SKM-1 treated with dmso at 0.1 percent for 144 hours (cell line): Measurements from ENCODE around the gene ITPR2.
"Not testable (repeated sequence)": the region's sequence is repeated elsewhere in the genome, so short reads cannot be mapped to it uniquely, and the experiment has no call there.

Source experiments
- DNase-seq: peaks from one replicate; lab custom pipeline; 2025; ENCODE audit not compliant: unreplicated experiment; lab: John Stamatoyannopoulos, UW

The ITPR2 gene

DNA sequence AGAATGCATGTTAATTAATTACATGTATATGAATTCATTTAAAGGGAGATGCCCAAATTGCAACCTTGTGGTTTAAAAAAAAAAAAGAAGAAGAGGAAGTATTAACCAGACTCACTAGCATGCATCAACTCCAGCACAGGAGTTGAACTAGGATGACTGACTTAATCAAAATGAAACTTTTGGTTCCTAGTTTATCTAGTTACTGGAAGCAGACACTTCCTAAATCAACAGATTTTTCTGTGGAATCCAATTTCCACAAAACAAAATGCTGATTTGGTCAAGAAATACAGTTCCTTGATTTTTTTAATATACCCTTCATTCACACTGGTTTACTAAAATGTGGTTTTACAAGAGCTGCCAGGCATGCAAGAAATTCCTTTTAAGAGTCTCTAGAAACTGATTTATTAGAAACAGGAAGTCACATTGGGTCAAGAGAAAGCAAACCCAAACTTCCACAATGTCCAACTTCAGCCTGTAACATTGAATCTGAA, 41.6 kb downstream of the ITPR2 start:
- DNase-seq = peak; percentile 53

DNA sequence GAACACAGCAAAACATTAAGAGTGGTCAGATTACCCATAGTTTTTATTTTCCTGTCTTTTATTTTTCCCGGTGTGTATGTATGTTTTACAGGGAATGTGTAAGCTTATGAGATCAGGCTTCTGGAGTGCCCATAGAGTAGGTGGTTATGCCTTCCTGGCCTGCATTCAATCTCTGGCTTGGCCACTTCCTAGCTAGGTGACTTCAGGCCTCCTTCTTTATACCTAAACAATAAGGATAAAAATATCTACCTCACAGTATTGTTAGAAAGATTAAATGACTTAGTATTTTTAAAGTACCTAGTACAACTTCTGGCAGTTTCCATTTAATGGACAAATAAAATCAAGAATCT, 42.4 kb downstream of the ITPR2 start:
- DNase-seq = no peak

DNA sequence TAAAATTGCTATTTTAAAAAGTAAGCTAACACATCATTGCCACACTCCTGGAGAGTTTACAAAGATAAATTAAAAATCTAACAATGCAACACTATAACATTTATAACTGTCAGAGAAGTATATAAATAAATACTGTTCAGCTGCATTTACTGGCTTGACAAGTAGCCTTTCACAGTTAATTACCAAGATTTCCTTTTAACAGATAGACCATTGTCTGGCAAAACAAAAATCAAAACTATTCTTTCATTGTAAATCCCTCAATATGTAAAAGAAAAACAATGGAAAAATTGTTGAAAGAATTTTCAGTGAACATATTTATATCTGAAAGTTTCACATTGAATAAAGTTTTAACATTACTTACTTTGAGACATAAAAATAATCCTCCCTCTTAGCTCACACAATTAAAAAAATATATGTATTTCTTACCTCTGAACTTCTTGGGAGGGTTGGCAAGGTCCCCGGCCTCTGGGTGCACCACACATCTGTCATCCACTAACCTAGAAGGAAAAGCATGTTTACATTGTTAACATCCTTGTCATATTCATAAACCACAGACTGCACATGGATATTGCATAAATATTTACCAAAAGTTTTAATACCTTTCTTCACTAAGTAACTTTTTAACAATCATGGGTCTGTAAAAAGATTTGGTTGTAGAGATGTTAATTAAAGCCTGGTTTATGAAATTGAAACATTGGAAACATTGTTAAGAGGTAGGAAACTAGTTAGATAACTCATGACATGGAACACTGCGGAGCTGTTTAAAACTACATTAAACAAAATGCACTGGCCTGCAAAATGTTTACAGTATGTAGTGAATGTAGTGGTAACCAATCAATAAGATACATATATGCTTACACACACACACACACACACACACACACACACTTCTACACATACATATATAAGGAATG, 43.0 kb downstream of the ITPR2 start:
- no peak for DNase-seq

DNA sequence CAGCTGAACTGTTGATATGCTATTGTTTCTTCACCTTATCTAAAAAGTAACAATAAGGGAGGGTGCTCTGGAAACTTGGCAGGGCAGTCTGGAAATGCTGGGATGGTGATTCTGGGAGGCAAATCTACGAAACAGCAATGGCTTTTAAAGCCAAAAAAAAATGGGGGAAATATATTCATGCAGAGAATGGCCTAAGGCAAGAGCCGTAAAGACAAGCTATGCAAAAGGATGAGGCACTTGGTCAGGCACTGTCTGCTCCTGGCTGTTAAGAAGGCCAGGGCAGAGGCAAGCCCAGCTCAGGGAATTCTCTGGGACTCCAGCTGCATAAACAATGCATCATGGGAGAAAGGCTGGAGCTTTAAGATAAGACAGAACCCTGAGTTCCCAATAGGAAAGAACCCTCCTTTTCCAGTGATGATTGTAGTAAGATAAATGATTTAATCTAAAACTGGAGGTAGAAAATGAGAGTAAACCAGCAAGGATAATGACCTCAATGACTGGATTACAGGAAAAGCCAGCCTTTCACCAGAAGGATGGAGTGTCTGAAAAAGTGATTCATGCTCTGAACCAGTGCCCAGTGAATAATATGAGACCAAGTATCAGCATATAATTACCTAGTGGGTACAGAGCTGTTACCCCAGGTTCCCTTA, 46.0 kb downstream of the ITPR2 start:
- no peak for DNase-seq

DNA sequence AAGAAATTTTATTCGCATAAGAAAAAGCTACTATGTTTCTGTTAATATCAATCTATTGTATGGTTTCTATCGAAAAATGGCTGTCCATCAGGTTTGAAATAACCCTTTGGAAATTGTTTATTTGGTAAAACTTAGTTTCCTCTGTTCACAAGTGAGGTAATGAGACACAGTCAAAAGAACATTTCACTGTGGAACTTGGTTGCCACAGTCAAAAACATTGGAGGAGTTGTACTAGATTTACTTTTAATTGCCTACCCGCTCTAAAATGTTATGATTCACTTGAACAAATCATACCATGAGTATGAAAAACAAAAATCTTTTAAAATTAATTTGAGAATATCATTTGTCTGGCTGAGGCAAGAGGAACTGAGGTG, 46.5 kb downstream of the ITPR2 start:
- no peak for DNase-seq

DNA sequence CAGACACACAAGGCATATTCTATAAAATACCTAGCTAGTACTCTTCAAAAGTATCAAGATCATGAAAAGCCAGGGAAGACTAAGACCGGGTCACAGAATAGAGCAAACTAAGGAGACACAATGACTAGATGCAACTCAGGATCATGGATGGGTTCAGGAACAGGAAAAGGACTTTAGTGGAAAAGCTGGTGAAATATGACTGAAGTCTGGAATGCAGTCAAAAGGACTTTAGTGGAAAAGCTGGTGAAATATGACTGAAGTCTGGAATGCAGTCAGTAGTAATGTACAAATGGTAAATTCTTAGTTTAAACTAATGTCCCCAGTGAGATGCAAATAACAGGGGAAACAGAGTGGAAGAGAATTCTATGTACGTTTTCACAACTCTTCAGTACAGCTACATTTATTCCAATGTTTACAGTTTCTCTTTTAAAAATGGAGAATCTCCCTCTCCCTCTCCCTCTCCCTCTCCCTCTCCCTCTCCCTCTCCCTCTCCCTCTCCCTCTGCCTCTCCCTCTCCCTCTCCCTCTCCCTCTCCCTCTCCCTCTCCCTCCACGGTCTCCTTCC, 49.1 kb downstream of the ITPR2 start:
- not testable (repeated sequence) for DNase-seq

DNA sequence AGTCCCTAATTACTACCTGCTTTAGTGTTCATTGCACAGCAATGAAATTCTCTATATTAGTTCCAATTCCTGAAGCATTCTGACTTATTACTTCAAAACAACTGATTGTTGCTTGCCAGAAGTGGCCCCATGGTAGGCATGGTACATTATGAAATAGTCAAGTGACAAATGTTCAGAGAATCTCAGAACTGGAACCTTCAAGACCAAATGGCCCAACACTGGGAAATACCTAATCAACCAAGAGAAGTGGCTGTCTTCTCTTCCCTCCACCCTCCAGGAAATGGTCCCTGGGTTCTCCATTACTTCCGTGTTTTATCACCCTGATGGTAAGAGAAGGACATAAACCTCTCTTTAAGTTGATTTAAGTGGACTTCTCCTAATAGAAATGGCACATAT, 49.9 kb downstream of the ITPR2 start:
- no peak for DNase-seq

DNA sequence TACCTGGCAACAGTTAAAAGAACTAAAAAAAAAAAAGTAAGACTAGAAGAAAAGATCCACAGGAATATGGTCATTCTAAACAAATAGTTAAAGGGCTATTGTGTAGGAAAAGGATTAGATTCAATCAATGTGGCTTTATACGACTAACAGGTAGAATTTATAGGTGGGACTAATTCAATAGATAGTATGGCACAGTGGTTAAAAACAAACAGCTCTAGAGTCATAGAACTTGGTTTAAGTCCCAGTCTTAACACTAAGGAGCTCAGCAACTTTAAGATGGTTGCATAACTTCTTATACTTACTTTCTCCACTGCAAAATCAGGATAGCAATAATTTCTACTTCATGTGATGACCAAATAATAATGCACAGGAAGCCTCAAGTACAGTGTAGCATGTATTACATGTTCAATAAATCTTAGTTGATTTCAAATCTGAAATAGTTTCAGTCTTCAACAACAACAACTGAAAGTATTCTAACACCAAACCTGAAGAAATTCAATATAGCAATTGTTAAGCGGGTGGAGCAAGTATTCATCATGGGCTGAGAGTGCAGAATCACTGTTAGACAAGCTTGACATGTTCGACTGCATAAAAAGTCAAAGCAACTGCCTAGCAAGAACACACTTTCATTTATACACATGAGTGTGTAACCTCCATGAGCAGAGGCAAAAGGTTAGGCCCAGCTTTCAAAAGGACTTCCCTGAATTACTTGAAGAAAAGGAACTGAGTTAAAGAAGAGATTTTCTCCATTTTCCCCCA, 50.4 kb downstream of the ITPR2 start:
- DNase-seq = no peak

DNA sequence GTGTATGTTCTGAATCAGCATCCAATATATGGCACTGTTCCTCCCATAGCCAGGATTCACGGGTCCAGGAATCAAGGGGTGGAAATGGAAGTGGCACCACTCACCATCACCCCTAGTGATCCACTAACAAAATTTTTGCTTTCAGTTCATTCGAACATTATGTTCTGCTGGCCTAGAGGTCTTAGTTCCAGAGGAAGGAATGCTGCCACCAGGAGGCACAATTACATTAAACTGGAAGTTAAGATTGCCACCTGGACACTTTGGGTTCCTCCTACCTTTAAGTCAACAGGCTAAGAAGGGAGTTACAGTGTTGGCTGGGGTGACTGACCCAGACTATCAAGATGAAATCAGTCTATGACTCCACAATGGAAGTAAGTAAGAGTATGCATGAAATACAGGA, 52.3 kb downstream of the ITPR2 start:
- DNase-seq = not testable (repeated sequence)

DNA sequence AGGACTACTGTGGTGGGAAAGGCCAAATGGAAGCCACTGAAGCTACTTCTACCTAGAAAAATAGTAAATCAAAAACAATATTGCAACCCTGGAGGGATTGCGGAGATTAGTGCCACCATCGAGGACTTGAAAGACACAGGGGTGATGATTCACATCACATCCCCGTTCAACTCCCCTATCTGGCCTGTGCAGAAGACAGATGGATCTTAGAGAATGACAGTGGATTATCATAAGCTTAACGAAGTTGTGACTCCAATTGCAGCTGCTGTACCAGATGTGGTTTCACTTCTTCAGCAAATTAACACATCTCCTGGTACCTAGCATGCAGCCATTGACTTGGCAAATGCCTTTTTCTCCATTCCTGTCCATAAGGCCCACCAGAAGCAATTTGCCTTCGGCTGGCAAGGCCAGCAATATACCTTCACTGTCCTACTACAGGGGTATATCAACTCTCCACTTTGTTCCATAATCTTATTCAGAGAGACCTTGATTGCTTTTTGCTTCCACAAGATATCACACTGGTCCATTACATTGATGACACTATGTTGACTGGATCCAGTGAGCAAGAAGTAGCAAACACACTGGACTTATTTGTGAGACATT, 54.7 kb downstream of the ITPR2 start:
- not testable (repeated sequence) for DNase-seq

DNA sequence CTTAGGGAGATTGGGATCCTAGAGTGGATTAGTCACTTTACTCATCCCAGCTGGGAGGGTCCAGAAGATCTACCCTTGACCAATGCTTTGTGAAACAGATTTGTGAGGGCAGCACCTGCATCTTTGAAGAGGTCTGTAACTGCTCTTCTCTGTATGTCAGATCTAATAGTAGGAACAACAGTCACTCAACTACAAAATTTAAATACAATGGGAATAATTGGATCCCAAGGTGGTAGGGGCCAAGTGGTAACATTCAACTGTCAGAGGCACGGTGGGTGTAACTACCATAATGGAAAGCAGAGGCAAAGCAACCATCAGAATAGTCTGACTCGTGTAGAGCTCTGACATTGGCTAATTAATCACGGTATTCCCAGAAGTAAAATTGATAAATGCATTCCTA, 55.8 kb downstream of the ITPR2 start:
- no peak for DNase-seq

DNA sequence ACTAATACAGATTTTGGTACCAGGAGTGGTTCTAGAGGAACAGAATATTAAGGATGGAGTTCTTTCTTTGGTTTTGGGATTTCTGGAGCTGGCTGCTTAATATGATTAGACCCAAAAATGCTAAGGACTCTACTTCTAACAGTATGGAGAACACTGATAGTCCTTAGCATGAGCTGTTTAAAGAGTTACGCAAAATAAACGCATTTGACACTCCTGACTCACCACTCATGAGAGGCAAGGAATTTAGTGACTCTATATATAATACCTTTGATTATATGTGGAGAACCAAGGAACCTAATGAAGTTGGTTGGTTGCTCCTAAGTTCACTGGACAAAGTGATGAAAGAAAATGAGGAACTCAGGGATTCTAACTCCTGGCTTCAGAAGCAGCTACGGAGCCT, 57.0 kb downstream of the ITPR2 start:
- DNase-seq = not testable (repeated sequence)

DNA sequence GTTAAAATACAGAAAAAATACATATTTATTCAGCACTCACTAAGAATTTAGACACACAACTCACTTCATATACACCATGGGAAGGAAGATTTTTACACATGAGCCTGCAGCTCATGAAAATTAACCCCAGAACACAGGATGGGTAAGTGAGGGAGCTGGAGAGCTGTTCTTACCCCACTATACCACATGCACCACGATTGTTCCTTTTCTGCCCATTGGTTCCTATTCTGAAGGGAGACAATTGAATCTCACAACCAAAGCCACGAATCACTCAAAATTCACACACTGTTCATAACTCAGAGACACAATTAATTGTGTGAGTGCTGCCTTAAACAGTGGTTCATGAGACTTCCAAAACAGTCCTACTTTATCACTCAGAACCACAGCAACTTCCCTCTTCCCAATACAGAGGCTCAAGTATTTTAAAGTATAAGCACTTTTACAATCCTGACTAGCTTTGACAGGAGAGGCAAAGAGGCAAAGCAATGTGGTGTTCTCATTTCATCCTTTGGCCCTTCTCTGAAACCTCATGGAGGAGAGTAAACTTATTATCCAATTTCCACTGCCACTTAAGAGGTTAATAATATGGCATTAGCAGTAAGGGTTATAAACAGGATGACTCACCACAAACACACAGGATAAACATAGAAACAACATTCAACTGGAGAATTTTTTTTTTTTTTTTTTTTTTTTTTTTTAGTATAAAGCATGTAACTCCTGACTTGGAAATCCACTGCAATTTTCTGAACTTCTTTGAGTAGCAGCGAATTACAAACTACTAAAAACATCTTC, 59.5 kb downstream of the ITPR2 start:
- DNase-seq = no peak

DNA sequence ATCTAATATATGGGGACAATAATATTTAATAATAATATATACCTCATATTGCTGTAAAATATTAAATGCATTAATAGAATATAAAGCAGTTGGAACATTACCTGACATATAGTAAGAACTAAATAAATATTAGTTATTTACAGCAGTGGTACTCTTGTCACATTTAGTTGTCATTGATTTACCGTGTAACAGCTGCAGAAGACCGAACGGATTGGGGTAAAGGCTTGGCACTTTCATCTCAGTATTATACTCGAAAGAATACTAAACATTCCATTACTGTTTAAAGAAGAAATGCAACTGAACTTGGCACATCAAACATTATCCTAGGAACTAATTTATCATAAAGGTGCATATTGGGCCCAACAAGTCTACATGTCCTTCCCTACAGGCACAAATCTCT, 61.1 kb downstream of the ITPR2 start:
- no peak for DNase-seq

DNA sequence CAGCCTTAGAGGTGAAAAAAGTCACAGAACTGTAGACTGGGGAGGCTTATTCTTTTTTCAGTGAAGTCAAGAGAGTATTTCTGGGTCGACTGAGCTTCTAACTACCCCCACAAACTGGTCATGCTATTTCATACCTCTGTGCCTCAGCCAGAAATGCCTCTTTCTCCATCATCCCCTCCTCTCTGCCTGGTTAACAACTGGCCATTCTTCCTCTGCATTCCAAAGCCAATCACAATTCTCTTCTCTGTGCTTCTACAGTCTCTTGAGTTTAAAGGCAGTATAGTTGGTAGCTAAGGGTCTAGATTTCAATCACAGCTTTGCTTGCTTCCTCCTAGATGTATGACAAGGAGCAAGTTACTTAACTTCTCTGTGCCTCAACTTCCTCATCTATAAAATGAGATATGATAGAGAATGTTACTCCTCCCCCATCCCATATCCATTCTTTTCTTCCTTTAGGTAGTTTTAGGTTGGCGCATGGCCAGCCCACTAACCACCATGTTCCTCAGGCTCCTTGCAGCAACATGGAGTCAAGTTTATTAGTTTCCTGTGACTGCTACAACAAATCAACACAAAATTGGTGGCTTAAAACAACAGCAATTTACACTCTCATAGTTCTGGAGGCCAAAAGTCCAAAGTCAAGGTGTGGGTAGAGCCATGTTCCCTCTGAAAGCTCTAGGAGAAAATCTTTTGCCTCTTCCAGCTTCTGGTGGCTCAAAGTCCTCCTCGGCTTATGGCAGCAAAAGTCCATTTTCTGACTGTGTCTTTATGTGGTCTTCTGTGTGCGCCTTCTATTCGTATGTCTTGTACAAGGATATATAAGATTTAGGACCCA, 62.5 kb downstream of the ITPR2 start:
- no peak for DNase-seq

DNA sequence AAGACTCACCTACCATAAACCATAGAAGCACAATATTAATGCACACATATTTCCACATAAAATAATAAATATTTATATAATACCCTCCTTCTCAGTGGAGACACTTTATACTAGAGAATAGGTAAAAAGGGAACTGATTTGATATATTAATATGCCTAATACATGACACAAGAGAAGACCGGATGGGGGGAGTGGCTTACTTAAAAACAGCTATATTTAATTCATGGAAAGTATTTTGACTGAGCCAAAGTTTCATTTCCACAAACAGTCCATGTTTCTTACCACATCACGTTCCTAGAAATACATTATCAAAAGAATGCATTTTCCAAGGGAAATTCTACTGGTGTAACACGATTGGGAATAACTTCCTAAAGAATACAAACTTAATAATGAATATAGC, 63.4 kb downstream of the ITPR2 start:
- no peak for DNase-seq

DNA sequence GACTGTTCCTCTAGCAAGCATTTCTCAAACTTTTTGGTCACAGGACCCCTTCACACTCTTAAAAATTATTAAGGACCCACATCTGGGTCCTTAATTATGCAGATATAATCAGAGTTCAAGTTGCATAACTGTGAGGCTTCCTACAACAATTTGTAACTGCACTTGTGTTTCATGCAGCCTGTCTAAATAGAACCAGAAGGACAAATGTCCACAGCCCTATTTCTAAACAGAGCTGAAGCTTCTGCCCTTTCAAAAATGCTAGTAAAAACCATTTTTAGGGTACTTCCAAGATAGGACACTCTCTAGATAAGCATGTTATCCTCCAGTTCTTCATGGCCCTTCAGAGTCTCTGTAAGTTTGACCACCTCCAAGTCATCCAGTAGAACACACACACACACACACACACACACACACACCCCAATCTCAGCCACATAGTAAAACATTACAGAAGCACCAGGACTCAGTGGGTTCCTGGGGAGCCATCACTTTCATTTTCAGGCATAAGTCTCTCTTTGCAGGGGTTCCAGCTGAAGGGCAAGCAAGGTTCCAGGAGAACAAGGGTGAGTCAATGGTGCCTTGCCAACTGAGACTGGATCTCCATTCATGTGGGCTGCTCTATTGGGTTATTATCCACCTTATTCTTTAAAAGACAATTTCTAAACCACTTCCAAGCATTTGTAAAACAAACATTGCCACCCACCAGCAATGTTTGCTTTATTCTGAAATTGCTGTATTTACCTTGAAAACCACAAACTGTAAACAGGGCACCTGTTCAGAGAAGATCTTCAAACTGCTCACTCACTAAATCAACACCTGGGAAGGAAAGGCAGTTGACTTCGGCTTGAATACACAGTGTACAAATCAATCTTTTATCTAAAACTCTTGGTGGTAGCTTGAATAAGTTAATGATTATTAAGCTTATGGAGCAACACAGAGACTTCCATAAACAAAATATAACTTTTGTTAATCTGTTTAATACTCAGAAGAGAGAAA, 64.1 kb downstream of the ITPR2 start:
- DNase-seq = no peak

DNA sequence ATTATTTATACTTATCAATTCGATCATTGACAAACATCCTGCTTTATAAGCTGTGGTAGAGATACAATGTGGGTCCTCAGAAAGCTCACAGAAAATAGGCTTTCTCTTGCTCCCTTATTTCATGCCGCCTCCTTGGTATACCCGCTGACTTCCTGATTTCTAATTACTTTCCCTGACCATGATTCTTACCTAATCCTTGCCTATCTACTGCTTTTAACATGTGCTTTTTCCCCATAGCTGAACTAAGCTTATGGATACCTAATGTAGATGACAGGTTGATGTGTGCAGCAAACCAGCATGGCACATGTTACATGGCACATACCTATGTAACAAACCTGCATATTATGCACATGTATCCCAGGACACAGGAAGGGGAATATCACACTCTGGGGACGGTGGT, 65.1 kb downstream of the ITPR2 start:
- peak; percentile 2 for DNase-seq
